Activated T-helper 9 cell treated with anti-CD3 and anti-CD28 coated beads, Interleukin-2, amount 50 U/mL, for 16 hours (primary cell): ENCODE measurements around the gene ZNF717.
"Not testable (repeated sequence)": the region's sequence is repeated elsewhere in the genome, so short reads cannot be mapped to it uniquely, and the experiment has no call there.

Source experiments
- DNase-seq: peaks from one replicate; pipeline ENCODE4 v3.0.0-alpha.2; 2020; ENCODE audit warnings: low read depth

The ZNF717 gene

GRCh38 chr3:75785081-75785755, at the start of gene ZNF717:
Gene ZNF717 (minus strand): TSS chr3:75785549. CDS start chr3:75783362, 2,187 bp downstream.
- DNase-seq, result peak; percentile 87

- DNase-seq, result not testable (repeated sequence)
These were observed 45.7 kb upstream of the ZNF717 start for GRCh38 chr3:75831076-75831475.

GRCh38 chr3:75818019-75818418, 32.7 kb upstream of the ZNF717 start:
- not testable (repeated sequence) for DNase-seq

DNA sequence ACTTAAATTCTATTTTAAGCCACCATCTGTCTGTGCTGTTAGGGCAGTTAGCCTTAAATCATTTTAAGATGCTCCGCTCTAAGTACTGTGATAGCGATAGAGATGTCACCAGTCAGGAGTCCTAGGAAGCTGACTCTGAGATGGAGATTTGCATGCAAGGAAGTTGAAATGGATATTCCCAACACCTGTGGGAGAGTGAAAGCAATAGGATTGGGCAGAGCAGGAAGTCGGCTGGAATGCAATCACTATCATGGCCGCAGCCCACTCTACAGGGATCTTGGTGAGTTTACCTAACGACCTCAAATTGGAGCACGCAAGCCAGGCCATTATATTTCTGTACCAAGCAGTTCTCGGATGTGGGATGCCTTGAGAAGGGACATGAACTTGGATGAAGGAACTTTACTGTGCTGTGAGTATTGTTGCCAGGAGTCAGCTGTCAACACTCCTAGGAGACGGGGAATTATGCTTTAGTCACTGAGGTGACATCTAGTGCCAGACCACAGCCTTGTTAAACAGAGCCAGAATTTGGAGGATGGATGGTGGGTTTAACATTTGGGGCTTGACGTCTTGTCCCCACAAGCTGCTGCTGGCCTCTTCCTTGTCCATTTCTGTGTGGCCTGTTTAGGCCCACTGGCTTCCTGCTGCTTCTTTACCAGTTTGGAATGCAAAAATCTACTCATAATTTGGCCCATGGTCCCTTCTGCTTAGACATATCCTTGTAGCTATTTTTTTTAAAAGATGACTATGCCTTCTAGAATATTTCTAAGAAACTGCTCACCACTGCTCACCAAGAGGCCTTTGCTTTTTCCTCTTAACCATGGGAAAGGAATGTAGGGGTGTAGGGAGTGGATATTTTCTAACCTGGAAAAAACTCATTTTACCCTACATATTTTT, 31.2 kb upstream of the ZNF717 start:
- DNase-seq, result not testable (repeated sequence)

DNA sequence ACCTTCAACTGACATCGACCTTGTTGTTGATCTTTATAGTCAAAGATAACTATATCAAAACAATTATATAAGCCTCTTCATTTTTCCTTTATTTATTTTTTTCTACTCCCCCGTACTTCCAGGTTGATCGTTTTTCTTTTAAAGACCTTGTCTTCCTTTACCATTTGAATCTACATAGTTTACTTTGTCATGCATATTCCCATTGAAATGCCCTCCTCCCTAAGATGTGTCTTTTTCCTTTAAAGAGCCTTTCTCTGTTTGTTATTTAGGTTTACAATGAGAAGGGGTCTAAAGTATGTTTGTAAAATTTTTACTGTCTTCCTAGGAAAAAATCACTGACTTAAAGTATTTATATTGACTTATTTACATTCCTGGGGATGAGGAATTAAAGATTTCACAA, 29.4 kb upstream of the ZNF717 start:
- no peak for DNase-seq

DNA sequence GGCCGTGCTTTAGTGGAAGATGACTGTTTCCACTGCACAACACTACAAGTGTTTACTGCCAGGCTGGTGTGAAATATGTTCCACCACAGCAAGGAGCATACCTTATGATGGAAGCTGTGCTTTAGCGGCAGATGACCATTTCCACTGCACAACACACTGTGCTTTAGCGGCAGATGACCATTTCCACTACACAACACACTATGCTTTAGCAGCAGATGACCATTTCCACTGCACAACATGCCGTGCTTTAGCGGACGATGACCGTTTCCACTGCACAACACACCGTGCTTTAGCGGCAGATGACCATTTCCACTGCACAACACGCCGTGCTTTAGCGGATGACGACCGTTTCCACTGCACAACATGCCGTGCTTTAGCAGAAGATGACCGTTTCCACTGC, 2.8 kb downstream of the ZNF717 start:
- no peak for DNase-seq

DNA sequence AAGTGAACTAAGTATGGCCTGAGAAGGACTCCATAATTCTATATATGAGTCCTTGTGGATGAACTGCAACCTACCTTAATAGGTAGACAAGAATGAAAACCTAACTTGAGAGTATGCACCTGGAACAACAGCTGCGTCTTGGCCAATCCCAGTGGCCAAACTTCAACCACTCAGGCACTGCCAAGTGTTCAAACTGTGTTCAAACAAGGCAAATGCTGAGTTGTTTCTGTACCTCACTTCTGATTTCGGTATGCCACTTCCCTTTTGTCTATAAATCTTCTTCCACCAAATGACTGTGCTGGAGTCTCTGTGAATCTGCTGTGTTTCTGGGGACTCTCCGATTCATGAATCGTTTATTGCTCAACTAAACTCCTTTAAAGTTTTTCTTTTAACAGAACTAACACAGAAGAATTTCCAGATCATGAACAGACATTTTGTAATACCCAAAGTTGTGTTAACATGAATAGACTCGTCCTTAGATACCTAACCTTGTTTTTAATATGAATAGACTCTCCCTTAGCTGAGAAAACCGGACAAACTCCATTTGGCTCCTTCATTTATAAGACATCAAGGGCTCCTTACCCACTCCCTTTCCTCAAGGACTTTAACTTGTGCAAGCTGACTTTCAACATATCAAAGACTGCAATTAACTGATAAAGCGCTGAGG, 4.1 kb downstream of the ZNF717 start:
- DNase-seq, result no peak

DNA sequence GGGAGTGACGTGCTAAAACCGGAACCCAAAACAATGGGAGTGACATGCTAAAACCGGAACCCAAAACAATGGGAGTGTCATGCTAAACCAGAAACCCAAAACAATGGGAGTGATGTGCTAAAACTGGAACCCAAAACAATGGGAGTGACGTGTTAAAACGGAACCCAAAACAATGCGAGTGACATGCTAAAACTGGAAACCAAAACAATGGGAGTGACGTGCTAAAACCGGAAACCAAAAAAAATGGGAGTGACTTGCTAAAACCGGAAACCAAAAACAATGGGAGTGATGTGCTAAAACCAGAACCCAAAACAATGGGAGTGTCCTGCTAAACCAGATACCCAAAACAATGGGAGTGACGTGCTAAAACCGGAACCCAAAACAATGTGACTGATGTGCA, 7.6 kb downstream of the ZNF717 start:
- not testable (repeated sequence) for DNase-seq

DNA sequence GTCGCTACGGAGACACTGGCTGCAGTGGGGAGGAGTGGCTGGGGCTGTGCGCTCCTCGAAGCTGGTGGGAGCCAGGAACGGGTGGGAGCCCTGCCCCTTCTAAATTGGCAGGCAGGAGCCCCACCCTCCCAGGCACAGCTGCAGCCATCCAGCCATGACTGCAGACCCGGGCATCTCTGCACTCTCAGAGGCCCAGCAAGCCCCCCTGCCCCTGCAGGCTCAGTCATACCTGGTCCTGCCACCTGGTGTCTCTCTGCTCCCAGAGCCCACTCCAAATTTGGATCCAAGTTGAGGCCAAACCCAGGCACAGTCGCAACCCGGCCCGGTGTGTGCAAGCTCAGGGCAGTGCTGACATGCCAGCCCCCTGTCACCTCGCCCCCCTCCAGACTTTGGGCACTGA, 13.7 kb downstream of the ZNF717 start:
- DNase-seq, result not testable (repeated sequence)

GRCh38 chr3:75768303-75769017, 16.9 kb downstream of the ZNF717 start:
- DNase-seq, result no peak

- no peak for DNase-seq
These were observed 47.4 kb downstream of the ZNF717 start for GRCh38 chr3:75737831-75738493.

DNA sequence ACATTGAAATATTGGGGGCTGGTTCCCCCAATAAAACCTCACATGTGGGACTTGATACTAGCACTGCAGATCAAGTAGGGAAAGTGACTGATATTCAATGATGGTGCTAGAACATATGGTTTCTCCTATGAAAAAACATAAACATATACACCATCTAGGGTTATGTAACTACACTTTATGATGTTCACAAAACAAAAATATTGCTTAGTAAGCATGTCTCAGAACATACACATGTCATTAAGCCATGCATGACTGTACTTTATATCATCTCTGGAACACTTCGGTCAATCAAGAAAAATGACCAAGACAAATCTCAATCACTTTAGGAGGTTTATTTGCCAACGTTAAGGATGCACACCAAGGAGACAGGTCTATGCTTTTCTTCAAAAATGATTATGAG, 57.4 kb downstream of the ZNF717 start:
- DNase-seq, result no peak

DNA sequence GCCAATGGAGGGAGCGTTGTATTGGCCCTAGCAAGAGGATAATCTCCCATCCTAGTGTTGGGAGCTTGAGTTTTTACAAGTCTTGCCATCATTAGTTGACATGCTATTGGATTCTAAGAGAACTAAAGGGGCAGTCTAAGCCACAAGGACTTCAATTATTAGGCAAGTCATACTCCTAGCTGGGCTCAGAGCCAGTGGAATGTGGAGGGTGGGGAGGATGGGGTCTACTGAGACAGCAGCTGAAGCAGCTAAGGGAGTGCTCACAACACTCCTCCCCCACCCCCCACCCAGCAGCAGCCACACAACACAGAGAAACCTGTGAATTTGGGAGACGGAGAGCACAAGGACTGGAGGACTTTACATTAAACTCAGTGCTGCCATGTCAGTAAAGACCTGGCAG, 93.3 kb downstream of the ZNF717 start:
- DNase-seq, result no peak

- DNase-seq, result no peak
These were observed 98.0 kb downstream of the ZNF717 start for GRCh38 chr3:75687323-75687722.
